ENCODE results near the gene SCN11A.

DNA sequence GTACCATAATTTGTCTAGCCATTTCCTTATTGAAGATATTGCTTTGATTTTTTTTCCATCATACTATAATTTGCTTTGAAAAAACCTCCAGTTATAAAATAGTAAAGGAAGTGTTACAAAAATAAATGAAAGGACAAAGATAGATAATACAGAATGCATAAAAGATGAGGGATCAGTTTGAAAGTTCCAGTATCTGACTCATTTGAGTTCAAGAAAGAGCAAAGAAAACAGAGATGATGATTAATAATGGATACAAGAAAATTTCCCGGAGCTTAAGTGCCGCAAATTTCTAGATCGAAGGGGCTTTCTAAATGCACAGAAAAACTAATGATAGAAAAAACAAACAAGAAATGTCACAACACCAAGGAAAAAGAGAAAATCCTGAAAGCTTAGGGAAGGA, 4.4 kb upstream of the SCN11A start:
- TF ChIP-seq POLR2A (IDR thresholded peaks at IDR 0.05; ENCODE audit: low read length): no peak
- TF ChIP-seq GATA1 (IDR thresholded peaks at IDR 0.05; ENCODE audit: low read depth, low read length): no peak
